Esophagus mucosa (tissue), 1 donor: Measurements from ENCODE around the gene DNAH6. TPM values are rescaled to one million over a fixed set of nuclear protein-coding genes. Genes with fewer than 3 reads are reported as not detected.
A peak's percentile ranks its signal among the peaks of the same experiment; 100 is the strongest.
"Not testable (repeated sequence)": the region's sequence is repeated elsewhere in the genome, so short reads cannot be mapped to it uniquely, and the experiment has no call there.

Source experiments
- ATAC-seq: fragments of 200-7000 bp; cut with Tn5 transposase; one replicate; pipeline ENCODE4 v1.9.1; 2020
- total RNA-seq: library from RNA; stranded (reverse); gene quantifications from one replicate; pipeline ENCODE4 v1.2.4, GENCODE V29; 2023
- donor health status: DM: yes; HTN: yes; CAD: no.

Gene DNAH6
- total RNA-seq, 1 donor from 2014 or later, result 0.04 TPM

DNA sequence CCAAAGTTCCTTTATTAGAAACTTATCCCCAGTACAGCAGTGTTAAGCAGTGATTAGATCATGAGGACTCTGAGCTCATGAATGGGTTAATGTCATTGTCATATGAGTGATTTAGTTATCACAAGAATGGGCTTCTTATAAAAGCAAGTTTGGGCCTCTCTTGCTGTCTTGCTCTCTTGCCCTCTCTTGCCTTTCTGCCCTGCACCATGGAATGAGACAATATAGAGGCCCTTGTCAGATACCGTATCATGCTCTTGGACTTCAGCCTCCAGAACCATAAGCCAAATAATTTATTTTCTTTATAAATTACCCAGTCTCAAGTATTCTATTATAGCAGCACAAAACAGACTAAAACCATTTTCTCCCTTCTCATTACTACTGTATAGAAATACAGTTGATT, 238.8 kb downstream of the DNAH6 start:
- ATAC-seq, result no peak

GRCh38 chr2:84757648-84758047, 241.3 kb downstream of the DNAH6 start:
- no peak for ATAC-seq

- no peak for ATAC-seq
Observed at GRCh38 chr2:84766791-84767190, 250.5 kb downstream of the DNAH6 start.

- peak; percentile 71 for ATAC-seq
Observed at GRCh38 chr2:84768840-84769239, 252.5 kb downstream of the DNAH6 start.

GRCh38 chr2:84770280-84770679, 254.0 kb downstream of the DNAH6 start:
- no peak for ATAC-seq

DNA sequence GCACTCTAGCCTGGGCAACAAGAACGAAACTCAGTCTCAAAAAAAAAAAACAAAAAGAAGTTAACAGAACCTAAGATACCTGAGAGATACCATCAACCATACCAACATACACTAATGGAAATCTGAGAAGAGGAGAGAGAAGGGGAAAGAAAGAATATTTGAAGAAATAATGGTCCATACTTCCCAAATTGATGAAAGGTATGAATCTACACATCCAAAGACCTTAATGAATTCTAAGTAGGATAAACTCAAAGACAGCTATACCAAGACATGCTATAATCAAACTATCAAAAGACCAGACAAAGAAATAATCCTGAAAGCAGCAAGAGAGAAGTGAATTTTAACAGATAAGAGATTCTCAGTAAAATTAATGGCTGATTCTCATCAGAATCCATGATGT, 255.0 kb downstream of the DNAH6 start:
- ATAC-seq, result no peak

DNA sequence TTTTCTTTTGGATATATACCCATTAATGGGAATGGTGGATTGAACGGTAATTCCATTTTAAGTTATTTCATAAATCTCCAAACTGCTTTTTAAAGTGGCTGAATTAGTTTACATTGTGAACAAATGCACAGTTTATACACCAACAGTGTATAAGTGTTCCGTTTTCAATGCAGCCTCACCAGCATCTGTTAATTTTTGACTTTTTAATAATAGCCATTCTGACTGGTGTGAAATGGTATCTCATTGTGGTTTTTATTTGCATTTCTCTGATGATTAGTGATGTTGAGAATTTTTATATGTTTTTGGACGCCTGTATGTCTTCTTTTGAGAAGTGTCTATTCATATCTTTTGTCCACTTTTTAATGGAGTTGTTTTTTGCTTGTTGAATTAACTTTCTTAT, 257.3 kb downstream of the DNAH6 start:
- not testable (repeated sequence) for ATAC-seq

- no peak for ATAC-seq
Observed at GRCh38 chr2:84776011-84776410, 259.7 kb downstream of the DNAH6 start.

DNA sequence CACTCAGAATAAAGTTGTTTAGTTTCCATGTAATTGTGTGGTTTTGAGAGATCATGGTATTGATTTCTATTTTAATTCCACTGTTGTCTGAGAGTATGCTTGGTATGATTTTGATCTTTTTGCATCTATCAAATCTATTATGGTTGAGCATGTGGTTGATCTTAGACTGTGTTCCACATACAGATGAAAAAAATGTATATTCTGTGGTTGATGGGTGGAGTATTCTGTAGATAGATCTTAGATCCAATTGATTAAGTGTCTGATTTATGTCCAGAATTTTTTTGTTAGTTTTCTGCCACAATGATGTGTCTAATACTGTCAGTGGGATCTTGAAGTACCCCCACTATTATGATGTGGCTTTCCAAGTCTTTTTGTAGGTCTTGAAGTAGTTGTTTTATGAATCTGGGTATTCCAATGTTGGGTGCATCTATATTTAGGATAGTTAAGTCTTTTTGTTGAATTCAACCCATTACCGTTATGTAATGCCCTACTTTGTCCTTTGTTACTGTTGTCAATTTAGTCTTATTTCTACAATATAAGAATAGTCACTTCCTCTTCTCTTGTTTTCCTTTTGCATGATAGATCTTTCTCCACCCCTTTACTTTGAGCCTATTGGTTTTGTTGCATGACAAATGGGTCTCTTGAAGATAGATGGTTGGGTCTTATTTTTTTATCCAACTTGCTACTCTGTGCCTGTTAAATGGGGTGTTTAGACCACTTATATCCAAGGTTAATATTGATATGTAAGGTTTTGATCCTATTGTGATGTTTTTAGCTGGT, 262.8 kb downstream of the DNAH6 start:
- no peak for ATAC-seq

- no peak for ATAC-seq
Observed at GRCh38 chr2:84779781-84780180, 263.5 kb downstream of the DNAH6 start.

GRCh38 chr2:84781942-84782716, 265.8 kb downstream of the DNAH6 start:
- ATAC-seq, result peak; percentile 94

- ATAC-seq, result no peak
Observed at GRCh38 chr2:84782717-84783442, 266.6 kb downstream of the DNAH6 start.

- no peak for ATAC-seq
Observed at GRCh38 chr2:84785950-84786349, 269.7 kb downstream of the DNAH6 start.

DNA sequence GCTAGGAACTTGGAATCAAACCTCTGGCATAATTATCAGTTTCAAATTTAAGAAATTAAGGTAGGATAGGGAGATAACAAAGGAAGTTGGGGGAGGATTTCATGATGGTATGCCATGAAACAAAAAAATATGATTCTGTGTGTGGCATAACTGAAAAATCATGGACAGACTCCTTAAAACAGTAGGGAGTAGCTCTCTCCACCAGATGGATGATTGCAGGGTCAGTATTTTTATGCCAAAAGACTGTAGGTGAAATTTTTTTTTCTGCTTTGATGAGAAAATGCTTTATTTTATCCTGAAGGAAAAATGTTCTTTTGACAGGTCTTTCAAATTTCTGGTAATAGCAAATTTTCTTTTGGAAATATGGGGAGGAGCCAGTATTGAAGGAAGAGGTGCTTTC, 270.3 kb downstream of the DNAH6 start:
- no peak for ATAC-seq

DNA sequence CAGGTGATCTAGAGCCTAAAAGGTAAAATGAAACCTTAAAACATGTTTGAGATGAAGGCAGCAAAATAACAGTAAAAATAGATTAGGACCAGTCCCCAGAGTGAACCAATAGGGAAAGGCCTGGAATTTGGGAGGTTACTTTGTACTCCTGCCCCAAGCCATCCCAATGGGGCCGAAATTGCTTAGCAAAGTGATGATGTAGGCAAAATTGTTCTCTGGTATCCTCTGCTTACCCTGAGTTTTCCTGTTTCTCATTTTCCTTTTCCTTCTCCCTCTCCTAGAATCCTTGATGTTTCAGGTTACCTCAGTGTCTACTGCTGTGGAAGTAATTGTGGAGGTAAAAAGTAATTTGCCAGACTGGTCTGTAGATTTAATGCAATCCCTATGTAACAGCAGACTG, 271.7 kb downstream of the DNAH6 start:
- ATAC-seq, result no peak

DNA sequence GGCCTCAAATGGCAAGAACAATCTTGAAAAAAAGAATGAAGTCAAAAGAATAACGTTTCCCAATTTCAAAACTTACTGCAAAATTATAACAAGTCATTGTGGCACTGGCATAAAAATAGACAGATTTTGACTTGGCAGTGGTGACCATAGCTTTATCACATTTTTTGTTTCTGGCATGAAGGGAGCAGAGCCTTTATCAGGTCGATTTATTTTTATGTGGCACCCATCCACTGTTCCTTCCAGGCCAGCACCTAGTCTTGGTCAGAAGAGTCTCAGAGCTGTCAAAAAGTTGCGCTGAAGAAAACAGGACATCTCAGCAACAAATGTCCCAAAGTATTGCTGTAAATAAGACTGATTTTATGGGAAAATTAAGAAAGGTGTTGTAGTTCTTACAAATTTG, 272.2 kb downstream of the DNAH6 start:
- ATAC-seq, result no peak

GRCh38 chr2:84792856-84793522, 276.7 kb downstream of the DNAH6 start:
- ATAC-seq, result no peak

GRCh38 chr2:84793641-84794040, 277.3 kb downstream of the DNAH6 start:
- ATAC-seq, result no peak

- no peak for ATAC-seq
Observed at GRCh38 chr2:84796798-84797197, 280.5 kb downstream of the DNAH6 start.

GRCh38 chr2:84797271-84797670, 281.0 kb downstream of the DNAH6 start:
- ATAC-seq, result no peak

GRCh38 chr2:84799772-84800171, 283.5 kb downstream of the DNAH6 start:
- no peak for ATAC-seq

DNA sequence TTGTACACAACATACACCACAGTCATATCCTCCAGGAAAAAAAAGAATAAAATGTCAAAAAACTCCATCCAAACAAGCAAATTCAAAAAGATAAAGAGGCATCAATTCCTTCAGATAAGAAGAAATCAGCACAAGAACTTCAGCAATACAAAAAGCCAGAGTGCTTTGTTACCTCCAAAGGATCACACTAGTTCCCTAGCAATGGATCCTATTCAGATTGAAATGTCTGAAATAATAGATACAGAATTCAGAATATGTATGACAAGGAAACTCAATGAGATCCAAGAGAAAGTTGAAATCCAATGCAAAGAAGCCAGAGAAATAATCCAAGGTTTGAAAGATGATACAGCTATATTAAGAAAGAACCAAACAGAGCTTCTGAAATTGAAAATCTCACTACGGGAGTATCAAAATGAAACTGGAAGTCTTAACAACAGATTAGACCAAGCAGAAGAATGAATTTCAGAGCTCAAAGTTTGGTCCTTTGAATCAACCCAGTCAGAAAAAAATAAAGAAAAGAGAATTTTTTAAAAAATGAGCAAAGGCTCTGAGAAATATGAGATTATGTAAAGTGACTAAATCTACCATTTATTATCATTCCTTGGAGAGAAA, 284.0 kb downstream of the DNAH6 start:
- ATAC-seq, result no peak
